ENCODE measurements around the gene SETDB2.

The SETDB2 gene, protein sequence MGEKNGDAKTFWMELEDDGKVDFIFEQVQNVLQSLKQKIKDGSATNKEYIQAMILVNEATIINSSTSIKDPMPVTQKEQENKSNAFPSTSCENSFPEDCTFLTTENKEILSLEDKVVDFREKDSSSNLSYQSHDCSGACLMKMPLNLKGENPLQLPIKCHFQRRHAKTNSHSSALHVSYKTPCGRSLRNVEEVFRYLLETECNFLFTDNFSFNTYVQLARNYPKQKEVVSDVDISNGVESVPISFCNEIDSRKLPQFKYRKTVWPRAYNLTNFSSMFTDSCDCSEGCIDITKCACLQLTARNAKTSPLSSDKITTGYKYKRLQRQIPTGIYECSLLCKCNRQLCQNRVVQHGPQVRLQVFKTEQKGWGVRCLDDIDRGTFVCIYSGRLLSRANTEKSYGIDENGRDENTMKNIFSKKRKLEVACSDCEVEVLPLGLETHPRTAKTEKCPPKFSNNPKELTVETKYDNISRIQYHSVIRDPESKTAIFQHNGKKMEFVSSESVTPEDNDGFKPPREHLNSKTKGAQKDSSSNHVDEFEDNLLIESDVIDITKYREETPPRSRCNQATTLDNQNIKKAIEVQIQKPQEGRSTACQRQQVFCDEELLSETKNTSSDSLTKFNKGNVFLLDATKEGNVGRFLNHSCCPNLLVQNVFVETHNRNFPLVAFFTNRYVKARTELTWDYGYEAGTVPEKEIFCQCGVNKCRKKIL

DNA sequence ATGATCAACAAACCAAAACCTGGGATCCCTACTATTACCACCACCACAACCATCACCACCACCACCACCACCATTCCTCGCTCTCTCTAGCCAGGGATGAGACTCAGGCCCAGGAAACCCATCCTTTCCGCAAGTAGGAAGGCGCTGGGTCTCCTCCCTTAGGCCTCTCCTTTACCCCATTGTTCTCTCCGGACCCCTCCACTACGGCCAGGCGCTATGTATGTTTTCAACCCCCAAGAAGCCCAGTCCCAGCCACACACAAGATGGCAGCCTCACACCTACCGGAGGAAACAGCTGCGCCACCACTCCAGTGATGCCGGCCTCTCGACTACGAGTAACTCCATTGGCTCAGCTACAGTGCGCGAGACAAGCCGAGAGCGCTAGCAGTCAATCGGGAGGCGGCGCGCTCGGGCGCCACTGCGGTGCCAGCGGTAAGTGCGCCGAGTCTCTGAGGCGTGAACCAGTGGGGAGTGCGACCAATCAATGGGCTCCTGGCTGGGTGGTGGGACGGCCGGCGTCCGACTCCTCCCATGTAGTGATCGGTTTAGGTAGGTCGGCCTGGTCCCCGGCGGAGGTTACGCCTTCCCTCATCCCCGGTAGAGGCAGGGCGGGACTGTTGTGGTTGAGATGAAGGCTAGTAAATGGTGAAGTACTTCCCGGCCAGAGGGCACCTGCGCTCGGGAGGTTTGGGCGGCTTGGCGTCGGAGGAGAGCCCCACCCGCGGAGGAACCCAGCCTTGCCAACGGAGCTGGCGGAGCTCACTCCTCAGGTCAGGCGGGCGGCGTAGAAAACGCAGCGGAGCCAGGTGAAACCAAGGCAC is at the start of gene SETDB2, which contains the start of gene CAB39L:
Gene SETDB2 (plus strand): TSS at position 571 of the 820 bp plus-strand sequence. CDS start 7,620 bp downstream, outside the sequence.
Gene CAB39L (minus strand): TSS at position 361 of the 820 bp plus-strand sequence. CDS start 61,154 bp downstream, outside the sequence.
- TF ChIP-seq, protein P1, sequence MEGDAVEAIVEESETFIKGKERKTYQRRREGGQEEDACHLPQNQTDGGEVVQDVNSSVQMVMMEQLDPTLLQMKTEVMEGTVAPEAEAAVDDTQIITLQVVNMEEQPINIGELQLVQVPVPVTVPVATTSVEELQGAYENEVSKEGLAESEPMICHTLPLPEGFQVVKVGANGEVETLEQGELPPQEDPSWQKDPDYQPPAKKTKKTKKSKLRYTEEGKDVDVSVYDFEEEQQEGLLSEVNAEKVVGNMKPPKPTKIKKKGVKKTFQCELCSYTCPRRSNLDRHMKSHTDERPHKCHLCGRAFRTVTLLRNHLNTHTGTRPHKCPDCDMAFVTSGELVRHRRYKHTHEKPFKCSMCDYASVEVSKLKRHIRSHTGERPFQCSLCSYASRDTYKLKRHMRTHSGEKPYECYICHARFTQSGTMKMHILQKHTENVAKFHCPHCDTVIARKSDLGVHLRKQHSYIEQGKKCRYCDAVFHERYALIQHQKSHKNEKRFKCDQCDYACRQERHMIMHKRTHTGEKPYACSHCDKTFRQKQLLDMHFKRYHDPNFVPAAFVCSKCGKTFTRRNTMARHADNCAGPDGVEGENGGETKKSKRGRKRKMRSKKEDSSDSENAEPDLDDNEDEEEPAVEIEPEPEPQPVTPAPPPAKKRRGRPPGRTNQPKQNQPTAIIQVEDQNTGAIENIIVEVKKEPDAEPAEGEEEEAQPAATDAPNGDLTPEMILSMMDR (IDR thresholded peaks at IDR 0.05): peak; percentile 17; the same call in 1 of the 2 replicates

DNA sequence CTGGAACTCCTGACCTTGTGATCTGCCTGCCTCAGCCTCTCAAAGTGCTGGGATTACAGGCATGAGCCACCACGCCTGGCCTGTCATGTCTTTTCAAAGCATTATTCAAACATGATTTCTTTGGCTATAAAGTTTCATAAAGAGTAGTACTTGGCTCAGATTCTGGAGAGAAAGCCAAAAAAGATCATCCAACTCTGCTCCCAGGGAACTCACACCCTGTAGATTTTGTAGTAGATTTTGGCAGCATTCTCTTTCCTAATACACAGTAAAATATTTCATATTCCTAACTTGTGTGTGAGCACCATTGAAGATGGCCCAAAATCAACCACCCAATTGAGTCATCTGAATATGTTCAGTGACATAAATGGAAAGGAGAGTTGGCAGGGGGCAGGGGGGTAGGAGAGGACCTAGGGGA is 48.6 kb upstream of the SETDB2 start:
- TF ChIP-seq, protein P1 (IDR thresholded peaks at IDR 0.05): no peak

DNA sequence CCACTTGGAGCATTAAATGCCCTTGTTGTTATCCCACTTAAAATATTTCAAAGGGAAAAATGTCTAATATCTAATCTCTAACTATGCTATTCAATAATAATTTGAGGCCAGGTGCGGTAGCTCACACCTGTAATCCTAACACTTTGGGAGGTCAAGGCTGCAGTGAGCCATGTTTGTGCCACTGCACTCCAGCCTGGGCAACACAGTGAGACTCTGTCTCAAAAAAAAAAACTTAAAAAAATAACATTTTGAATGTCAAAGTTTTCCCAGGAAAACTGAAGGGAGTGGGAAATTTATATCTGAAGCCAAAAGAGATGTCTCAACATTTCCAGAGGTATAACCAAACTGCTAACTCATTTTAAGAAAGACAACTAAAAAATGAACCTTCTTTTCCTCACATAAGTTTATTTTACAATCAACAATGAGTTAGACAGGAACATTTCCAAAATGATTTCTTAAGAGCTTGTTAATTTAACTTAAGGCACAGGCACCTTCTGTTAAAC is 48.1 kb upstream of the SETDB2 start:
- TF ChIP-seq, protein P1 (IDR thresholded peaks at IDR 0.05): no peak

DNA sequence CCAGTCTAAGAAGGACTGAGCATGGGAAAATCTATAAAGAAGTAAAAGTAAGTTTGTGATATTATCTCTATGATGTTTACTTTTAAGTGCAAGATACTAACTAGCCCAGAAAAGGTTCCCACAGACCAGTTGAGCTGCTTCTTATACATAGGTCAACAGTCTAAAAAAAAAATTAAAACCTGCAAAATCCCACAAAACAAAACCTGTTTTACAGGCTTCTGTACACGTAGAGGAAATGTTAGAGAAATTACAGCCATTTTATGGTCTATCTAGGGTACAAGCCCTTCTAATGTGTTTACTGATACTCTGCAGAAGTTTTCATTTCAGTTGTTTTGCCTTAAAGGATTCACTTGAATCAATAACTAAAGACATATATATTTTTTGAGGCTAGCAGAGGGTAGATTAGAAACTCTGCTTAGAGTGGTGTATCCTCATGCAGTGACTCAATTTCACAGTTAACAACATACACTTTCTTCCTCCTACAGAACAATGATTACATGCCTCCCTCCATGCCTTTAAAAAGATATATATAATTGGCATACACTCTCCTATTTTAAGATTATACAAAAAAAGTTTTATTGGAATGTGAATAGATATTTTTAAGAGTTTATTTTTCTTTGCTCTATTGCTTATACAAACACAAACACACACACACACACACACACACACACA is 44.1 kb upstream of the SETDB2 start:
- TF ChIP-seq, protein P1 (IDR thresholded peaks at IDR 0.05): no peak

DNA sequence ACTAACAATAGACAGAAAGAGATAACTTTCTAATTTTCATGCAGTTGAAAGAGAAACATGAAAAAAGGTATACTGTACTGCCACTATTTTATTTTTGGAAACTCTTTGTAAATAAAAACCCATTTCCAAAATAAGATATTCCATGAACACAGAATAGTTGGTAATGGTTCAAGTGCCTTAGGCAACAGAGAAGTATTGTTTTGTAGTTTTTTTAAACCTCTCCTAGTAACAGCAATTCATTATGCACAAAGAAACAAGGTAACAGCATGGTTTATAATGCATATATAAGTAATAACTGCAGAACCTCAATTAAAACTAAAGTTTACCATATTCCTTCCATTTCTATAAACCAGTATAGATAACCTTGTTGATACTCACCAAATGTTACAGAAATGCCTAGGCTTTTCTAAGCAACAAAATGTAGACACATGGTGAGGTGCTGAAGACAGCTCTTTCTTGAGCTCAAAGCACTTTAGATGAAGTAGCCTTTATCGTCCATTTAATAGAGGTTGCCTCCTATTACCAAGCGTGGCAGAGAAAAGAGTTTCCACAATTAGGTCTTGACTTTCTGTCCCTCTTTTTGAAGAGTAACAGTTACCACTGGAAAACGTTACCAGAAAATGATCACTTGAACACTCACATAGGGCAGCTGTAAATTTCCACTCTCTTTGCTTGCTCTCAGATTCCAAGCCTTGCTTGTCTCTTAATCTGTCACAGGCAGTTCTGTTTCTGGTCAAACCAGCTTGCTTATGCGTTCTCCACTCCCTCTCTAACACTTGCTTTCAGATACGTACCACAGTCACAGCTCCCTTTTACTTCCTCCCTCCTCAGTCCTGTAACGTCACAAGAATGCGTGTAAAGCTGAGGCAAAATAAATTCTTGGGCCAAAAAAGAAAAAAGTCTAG is 43.1 kb upstream of the SETDB2 start:
- TF ChIP-seq, protein P1 (IDR thresholded peaks at IDR 0.05): no peak

DNA sequence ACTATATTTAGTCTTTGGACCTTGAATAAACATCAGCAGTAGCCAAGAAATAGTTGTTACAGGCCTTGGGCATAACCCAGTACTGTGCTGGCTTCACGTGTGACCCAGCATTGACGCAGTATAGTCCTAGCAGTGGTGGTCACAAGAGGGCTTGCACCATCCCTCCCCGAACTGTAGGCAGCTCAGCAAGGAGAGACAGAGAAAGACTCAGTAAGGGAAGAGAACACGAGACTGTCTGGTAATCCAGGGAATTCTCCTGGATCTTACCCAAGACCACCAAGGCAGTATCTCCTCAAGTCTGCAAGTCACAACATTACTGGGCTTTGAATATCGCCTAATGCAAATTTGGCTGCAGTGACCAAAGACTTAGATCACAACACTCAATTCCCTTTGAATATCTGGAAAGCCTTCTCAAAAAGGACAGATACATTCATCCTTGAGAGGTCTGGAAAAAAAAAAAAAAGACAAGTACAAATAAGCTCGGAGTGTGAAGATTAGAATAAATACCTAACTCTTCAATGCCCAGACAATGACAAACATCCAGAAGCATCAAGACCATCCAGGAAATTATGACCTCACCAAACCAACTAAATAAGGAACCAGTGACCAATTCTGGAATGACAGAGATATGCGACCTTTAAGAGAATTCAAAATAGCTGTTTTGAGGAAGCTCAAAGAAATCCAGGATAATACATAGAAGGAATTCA is 39.9 kb upstream of the SETDB2 start:
- TF ChIP-seq, protein P1 (IDR thresholded peaks at IDR 0.05): no peak
